Adrenal gland (tissue), 5 donors: ENCODE data around the gene ME1.

Experiments
- CTCF ChIP-seq, 6 experiments: fragments of 450-650 bp in 4 of 6; fragments of 200-600 bp in 2 of 6; sonication (generic) in 1 of 6; IDR thresholded peaks; 1 replicate in 5 of 6; 2 replicates in 1 of 6; pipeline versions ENCODE4 v1.5.1 to v1.8.0; 2016 to 2021; ENCODE audit warnings: antibody characterized with exemption in 6 of 6, mild to moderate bottlenecking in 2 of 6, moderate library complexity in 1 of 6
- POLR2A ChIP-seq, 2 donors: fragments of 450-650 bp; IDR thresholded peaks; one replicate each; pipeline ENCODE4 v1.6.1; 2017; ENCODE audit warnings: antibody characterized with exemption in 2 of 2, mild to moderate bottlenecking in 2 of 2, moderate library complexity in 1 of 2
- donor health status: DM: no; HTN: no; CAD: no.

GRCh38 chr6:83442752-83443151 lies 11.9 kb upstream of the ME1 start:
- no peak for TF ChIP-seq CTCF (IDR thresholded peaks at IDR 0.05)
- no peak for TF ChIP-seq POLR2A (IDR thresholded peaks at IDR 0.05)
